Body of pancreas (tissue), 4 donors: Measurements from ENCODE around the gene INPP5D. TPM values are rescaled to one million over a fixed set of nuclear protein-coding genes. Genes with fewer than 3 reads are reported as not detected.
"Not testable (repeated sequence)": the region's sequence is repeated elsewhere in the genome, so short reads cannot be mapped to it uniquely, and the experiment has no call there.

Experiments
- ATAC-seq: fragments of 150-250 bp; one replicate; pipeline ENCODE4 v1.9.1; 2016
- DNase-seq, 4 donors: peaks; one replicate each; pipeline ENCODE4 v3.0.0-alpha.2; 2019
- H3K27ac ChIP-seq, 4 donors: fragments of 200-600 bp; sonication (generic); 1 replicate in 3 of 4; 2 replicates in 1 of 4; pipeline versions ENCODE4 v1.5.1 to v1.6.1; 2016 to 2019; ENCODE audit warnings: mild to moderate bottlenecking in 1 of 4, mixed read lengths in 1 of 4, moderate library complexity in 1 of 4
- H3K27me3 ChIP-seq, 2 donors: fragments of 200-600 bp; sonication (generic); one replicate each; pipeline ENCODE4 v1.6.0; 2016; ENCODE audit warnings: mild to moderate bottlenecking in 1 of 2
- H3K36me3 ChIP-seq, 2 donors: fragments of 200-600 bp; sonication (generic); replicated peaks in 1 of 2; 2 replicates each; pipeline ENCODE4 v1.5.1; 2016; ENCODE audit warnings: low read depth in 2 of 2; ENCODE audit not compliant: insufficient read depth in 1 of 2
- H3K4me1 ChIP-seq: fragments of 200-600 bp; sonication (generic); one replicate; pipeline ENCODE4 v1.6.0; 2016
- H3K4me3 ChIP-seq, 2 donors: fragments of 200-600 bp; sonication (generic); 1 replicate in 1 of 2; 2 replicates in 1 of 2; pipeline ENCODE4 v1.5.1; 2016 to 2019
- H3K9me3 ChIP-seq, 3 donors: fragments of 200-600 bp; sonication (generic); 1 replicate in 2 of 3; 2 replicates in 1 of 3; pipeline ENCODE4 v1.5.1; 2016
- POLR2A ChIP-seq, 3 donors: fragments of 450-650 bp; IDR thresholded peaks; one replicate each; pipeline ENCODE4 v1.6.1; 2016; ENCODE audit warnings: antibody characterized with exemption in 3 of 3, mild to moderate bottlenecking in 2 of 3
- WGBS, 2 donors: methylation state at CpG; one replicate each; pipeline ENCODE4 v1.1.5; 2017; 5-methylcytosine and 5-hydroxymethylcytosine counted together
- intact Hi-C: fragments of 100-400 bp; cut with DNase I; formaldehyde crosslinking; loops from one replicate; pipeline ENCODE4 v1.15.1; 2023
- total RNA-seq, 2 donors: library from RNA; depleted of rRNA; stranded (reverse); fragments of >200 nt; gene quantifications; one replicate each; pipeline ENCODE4 v1.1.0, GENCODE V29; 2016
- TF ChIP-seq, protein P1 (sequence below), 7 experiments: fragments of 450-650 bp in 4 of 7; fragments of 200-600 bp in 3 of 7; sonication (generic) in 3 of 7; IDR thresholded peaks; one replicate each; pipeline ENCODE4 v1.5.1; 2016 to 2019; ENCODE audit warnings: antibody characterized with exemption in 7 of 7

INPP5D gene
- total RNA-seq, 2 donors from 2014 or later = 0.99 to 8.8 TPM

GRCh38 chr2:233193738-233194137 is 133.6 kb downstream of the INPP5D start:
- Histone ChIP-seq H3K9me3 (no peaks in the 10 kb centered on the region), H3K27me3 (no peaks in the 10 kb centered on the region), H3K4me3 (no peak overlapping the region), H3K27ac (no peak overlapping the region), H3K4me1 (no peaks in the 10 kb centered on the region), H3K36me3 (no peaks in the 10 kb centered on the region)
- no peak for ATAC-seq
- intact Hi-C loops = no loop called here
- WGBS, 2 donors = 64 to 65% methylated on average over 11 of the region's 11 CpGs
- DNase-seq = no peak
- TF ChIP-seq, protein P1, sequence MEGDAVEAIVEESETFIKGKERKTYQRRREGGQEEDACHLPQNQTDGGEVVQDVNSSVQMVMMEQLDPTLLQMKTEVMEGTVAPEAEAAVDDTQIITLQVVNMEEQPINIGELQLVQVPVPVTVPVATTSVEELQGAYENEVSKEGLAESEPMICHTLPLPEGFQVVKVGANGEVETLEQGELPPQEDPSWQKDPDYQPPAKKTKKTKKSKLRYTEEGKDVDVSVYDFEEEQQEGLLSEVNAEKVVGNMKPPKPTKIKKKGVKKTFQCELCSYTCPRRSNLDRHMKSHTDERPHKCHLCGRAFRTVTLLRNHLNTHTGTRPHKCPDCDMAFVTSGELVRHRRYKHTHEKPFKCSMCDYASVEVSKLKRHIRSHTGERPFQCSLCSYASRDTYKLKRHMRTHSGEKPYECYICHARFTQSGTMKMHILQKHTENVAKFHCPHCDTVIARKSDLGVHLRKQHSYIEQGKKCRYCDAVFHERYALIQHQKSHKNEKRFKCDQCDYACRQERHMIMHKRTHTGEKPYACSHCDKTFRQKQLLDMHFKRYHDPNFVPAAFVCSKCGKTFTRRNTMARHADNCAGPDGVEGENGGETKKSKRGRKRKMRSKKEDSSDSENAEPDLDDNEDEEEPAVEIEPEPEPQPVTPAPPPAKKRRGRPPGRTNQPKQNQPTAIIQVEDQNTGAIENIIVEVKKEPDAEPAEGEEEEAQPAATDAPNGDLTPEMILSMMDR (IDR thresholded peaks at IDR 0.05) = no peak

DNA sequence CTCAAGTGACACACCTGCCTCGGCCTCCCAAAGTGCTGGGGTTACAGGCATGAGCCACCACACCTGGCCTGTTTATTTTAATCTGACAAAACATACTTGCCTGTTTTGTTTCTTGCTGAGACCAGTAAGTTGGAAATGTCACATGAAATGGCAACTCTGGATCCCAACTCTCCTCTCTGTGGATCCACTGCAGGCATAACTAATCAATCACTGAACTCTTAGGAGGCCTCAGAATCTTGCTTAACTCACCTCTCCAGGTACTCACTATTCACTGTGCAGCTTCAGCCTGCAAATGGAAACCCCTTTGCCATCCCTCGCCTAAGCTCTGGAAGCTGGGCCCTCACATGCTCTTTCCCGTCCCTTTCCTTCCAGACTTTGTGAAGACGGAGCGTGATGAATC is 134.9 kb downstream of the INPP5D start:
- intact Hi-C loops = no loop called here
- no peaks in the 10 kb centered on the region for H3K4me1 ChIP-seq
- no peaks in the 10 kb centered on the region for H3K27me3 ChIP-seq
- WGBS, 2 donors = 84 to 95% methylated on average over 5 of the region's 5 CpGs
- no peak for TF ChIP-seq POLR2A (IDR thresholded peaks at IDR 0.05)
- TF ChIP-seq, protein P1 (IDR thresholded peaks at IDR 0.05) = no peak
- DNase-seq (no peak), ATAC-seq (no peak)
- H3K9me3 ChIP-seq = no peaks in the 10 kb centered on the region
- no peak overlapping the region for H3K27ac ChIP-seq
- H3K4me3 ChIP-seq = no peak overlapping the region
- no peaks in the 10 kb centered on the region for H3K36me3 ChIP-seq

DNA sequence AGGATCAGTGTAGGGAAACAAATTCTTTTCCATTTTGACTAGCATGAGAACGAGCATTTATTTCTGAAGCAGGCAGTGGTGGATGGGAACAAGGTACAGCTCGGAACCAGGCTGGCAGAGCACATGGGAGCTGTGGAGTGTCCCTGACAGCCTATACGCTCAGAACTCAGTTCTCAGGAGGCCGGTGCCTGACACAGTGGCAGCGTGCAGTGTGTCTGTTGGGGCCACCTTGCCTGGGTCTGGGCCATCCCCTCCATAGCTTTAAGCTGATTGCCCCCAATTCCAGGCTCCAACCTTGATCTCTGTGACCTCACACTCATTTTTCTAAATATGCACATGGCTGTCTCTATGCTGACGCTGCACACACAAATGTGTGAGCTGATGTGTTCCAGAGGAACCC is 136.9 kb downstream of the INPP5D start:
- H3K36me3 ChIP-seq = no peaks in the 10 kb centered on the region
- H3K4me3 ChIP-seq = no peak overlapping the region
- no peaks in the 10 kb centered on the region for H3K9me3 ChIP-seq
- DNase-seq (no peak), ATAC-seq (no peak)
- TF ChIP-seq POLR2A (IDR thresholded peaks at IDR 0.05) = no peak
- TF ChIP-seq, protein P1 (IDR thresholded peaks at IDR 0.05) = no peak
- H3K27me3 ChIP-seq = no peaks in the 10 kb centered on the region
- intact Hi-C loops = no loop called here
- H3K27ac ChIP-seq = no peak overlapping the region
- 75% methylated on average over 6 of the region's 6 CpGs for WGBS, 2 donors
- H3K4me1 ChIP-seq = no peaks in the 10 kb centered on the region

DNA sequence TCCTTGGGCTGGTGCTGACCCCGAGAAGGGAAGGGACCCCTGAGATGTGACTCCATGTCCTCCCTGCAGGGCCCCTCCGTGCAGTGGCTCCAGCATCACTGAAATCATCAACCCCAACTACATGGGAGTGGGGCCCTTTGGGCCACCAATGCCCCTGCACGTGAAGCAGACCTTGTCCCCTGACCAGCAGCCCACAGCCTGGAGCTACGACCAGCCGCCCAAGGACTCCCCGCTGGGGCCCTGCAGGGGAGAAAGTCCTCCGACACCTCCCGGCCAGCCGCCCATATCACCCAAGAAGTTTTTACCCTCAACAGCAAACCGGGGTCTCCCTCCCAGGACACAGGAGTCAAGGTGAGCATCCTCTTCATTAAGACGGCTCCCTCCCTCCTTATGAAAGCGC is 137.9 kb downstream of the INPP5D start:
- Histone ChIP-seq H3K4me3 (no peak overlapping the region), H3K27me3 (no peaks in the 10 kb centered on the region), H3K4me1 (no peaks in the 10 kb centered on the region), H3K9me3 (peaks cover 0 to 9% (median 0%) of the 10 kb centered on the region in 3 donors), H3K27ac (no peak overlapping the region), H3K36me3 (no peaks in the 10 kb centered on the region)
- intact Hi-C loops = no loop called here
- ATAC-seq (no peak), DNase-seq (no peak)
- TF ChIP-seq POLR2A (IDR thresholded peaks at IDR 0.05) = no peak
- TF ChIP-seq, protein P1 (IDR thresholded peaks at IDR 0.05) = no peak
- 39 to 71% methylated on average over 3 to 12 of the region's 12 CpGs for WGBS, 2 donors

- TF ChIP-seq POLR2A (IDR thresholded peaks at IDR 0.05) = no peak
- TF ChIP-seq, protein P1 (IDR thresholded peaks at IDR 0.05) = no peak
- 82 to 86% methylated on average over 10 of the region's 10 CpGs for WGBS, 2 donors
- DNase-seq (no peak), ATAC-seq (no peak)
- H3K4me3 ChIP-seq = no peak overlapping the region
- peaks cover 0 to 10% (median 0%) of the 10 kb centered on the region in 3 donors for H3K9me3 ChIP-seq
- H3K27ac ChIP-seq = no peak overlapping the region
- intact Hi-C loops = no loop called here
- no peaks in the 10 kb centered on the region for H3K36me3 ChIP-seq
- no peaks in the 10 kb centered on the region for H3K27me3 ChIP-seq
- H3K4me1 ChIP-seq = no peaks in the 10 kb centered on the region
These were observed 139.7 kb downstream of the INPP5D start for GRCh38 chr2:233199870-233200269.

DNA sequence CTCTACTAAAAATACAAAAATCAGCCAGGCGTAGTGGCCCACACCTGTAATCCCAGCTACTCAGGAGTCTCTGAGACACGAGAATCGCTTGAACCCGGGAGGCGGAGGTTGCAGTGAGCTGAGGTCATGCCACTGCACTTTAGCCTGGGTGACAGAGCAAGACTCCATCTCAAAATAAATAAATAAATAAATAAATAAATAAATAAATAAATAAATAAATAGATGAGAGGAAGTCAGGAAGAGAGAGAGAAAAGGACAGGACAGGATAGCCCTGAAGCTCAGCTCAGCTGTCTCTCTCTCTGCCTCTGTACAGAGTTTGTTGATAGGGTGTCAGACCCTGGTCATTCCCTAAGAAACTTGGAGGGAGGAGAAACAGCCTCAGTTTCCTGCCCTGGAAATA is 140.6 kb downstream of the INPP5D start:
- H3K27me3 ChIP-seq, H3K4me3 ChIP-seq, H3K4me1 ChIP-seq, H3K27ac ChIP-seq, ATAC-seq, H3K36me3 ChIP-seq, DNase-seq, intact Hi-C loops: not testable (repeated sequence)
- H3K9me3 ChIP-seq = peaks cover 0 to 10% (median 0%) of the 10 kb centered on the region in 3 donors
- WGBS, 2 donors = 91 to 97% methylated on average over 5 of the region's 5 CpGs
